Renal cortex interstitium (tissue), 11 donors: Measurements from ENCODE around the gene BRPF1. TPM values are rescaled to one million over a fixed set of nuclear protein-coding genes. Genes with fewer than 3 reads are reported as not detected.
"Not testable (repeated sequence)": the region's sequence is repeated elsewhere in the genome, so short reads cannot be mapped to it uniquely, and the experiment has no call there.

Experiments used
- DNase-seq, 11 donors: peaks; one replicate each; pipeline ENCODE4 v3.0.0-alpha.2; 2013; ENCODE audit warnings: low read depth in 9 of 11, low spot score in 4 of 11; ENCODE audit errors: extremely low read depth in 1 of 11
- polyA plus RNA-seq, 3 donors: library from polyadenylated mRNA; unstranded; fragments of 120-200 nt; gene quantifications; one replicate each; pipeline ENCODE4 v1.2.1, GENCODE V29; 2013; ENCODE audit not compliant: insufficient read length in 3 of 3

Gene BRPF1
- polyA plus RNA-seq, 3 donors: 17.8 to 21.3 (median 20.0) TPM

DNA sequence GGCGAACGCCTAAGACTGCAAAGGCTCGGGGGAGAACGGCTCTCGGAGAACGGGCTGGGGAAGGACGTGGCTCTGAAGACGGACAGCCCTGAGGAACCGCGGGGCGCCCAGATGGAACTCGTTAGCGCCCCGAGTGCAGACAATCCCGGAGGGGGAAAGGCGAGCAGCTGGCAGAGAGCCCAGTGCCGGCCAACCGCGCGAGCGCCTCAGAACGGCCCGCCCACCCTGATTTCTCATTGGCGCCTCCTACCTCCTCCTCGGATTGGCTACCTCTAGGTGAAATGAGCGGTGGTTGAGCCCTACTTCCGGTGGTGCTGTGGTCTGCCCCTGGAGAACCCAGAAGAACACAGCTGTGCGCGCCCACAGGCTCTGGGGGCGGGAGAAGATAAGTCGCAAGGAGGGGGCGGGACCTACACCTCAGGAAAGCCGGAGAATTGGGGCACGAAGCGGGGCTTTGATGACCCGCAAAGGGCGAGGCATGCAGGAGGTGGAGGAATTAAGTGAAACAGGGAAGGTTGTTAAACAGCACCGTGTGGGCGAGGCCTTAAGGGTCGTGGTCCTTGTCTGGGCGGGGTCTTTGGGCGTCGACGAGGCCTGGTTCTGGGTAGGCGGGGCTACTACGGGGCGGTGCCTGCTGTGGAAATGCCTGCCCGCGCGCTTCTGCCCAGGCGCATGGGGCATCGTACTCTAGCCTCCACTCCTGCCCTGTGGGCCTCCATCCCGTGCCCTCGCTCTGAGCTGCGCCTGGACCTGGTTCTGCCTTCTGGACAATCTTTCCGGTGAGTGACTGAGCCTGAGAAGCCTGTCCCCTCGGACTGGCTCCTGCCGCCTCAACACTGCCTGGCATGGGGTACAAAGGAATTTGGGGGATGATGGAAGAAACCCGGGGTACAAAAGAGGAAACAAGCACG is 18.4 kb downstream of the BRPF1 start, which contains the start of gene OGG1:
OGG1 (plus strand) TSS at position 308 of the 911 bp plus-strand sequence; CDS start at position 643, 335 bp downstream.
- DNase-seq: peak; percentile 92 to 98 (median 96)

GRCh38 chr3:9750556-9751411 is 19.2 kb downstream of the BRPF1 start:
- no peak for DNase-seq

DNA sequence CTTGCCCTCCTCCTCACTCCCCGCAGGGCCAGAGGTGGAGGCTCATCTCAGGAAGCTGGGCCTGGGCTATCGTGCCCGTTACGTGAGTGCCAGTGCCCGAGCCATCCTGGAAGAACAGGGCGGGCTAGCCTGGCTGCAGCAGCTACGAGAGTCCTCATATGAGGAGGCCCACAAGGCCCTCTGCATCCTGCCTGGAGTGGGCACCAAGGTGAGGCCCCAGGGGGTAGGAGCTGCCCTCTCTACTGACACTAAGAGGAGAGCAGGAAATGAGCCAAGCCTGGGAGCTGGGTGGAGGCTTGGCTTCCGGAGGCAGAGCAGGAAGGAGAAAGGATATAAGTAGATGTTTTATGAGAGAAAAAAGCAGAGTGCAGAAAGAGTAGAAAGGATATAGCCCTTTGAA is 23.1 kb downstream of the BRPF1 start:
- no peak for DNase-seq

- DNase-seq: no peak
Observed at GRCh38 chr3:9757427-9757826, 25.9 kb downstream of the BRPF1 start.

DNA sequence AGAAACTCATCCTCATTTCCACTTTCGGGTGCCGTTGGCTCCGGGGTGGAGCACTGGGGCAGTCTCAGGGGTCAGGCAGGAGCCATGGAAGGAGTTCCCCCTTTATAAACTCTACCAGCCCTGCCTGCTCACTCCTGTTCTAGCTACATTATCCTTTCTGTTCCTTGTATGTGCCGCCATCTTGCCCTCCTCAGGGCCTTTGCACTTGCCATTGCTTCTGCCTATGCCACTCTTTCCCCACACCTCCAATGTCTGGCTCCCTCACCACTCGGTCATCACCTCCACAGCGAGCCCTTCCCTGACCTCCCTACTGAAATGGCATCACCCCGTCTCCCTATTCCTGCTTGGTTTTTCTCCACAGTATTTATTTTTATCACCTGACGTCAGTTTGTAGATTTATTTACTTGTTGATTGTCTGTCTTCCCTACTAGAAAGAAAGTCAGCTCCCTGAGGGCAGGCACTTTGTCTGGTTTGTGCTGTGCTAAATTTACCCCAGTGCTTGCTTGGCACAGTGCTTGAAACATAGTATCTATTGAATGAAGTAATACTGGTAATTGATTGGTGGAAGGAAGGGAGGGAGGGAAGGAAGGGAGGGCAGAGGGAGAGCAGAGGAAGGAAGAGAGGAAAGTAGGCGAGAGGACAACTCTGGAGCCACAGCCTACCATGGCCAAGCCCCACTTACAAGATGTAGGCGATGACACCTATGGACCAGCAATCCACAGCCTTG is 29.4 kb downstream of the BRPF1 start:
- no peak for DNase-seq

DNA sequence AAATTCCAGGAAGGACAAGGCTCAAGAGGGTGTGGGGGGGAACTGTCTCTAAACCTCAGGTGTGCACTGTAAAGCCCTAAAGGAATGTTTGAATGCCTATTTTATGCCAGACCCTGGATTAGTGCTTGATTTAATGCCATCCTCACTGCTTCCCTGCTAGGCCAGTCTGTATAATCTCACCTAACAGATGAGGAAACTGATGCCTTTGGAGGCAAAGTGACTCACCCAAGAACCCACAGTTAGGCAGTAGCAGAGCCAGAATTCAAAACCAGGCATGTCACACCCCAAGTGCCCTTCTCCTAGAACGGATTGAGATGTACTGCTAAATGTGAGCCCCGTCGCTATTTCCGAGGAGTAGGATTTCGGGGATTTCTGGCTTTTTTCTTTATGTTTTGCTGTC is 30.4 kb downstream of the BRPF1 start:
- no peak for DNase-seq

- DNase-seq: no peak
Observed at GRCh38 chr3:9762871-9763270, 31.3 kb downstream of the BRPF1 start.

DNA sequence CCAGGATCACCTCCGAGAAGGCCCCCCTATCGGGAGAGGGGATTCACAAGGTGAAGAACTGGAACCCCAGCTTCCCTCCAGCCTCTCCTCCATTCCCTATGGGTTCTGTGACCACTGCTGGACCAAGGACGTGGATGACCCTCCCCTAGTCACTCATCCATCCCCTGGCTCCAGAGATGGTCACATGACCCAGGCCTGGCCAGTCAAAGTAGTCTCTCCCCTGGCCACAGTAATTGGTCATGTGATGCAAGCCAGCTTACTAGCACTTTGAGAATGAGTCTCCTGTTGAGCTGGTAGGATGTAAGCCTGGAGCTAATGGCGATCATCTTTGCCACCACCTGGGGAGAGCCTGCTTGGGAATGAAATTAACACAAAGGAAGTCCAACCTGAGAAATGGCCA is 34.3 kb downstream of the BRPF1 start:
- no peak for DNase-seq

DNA sequence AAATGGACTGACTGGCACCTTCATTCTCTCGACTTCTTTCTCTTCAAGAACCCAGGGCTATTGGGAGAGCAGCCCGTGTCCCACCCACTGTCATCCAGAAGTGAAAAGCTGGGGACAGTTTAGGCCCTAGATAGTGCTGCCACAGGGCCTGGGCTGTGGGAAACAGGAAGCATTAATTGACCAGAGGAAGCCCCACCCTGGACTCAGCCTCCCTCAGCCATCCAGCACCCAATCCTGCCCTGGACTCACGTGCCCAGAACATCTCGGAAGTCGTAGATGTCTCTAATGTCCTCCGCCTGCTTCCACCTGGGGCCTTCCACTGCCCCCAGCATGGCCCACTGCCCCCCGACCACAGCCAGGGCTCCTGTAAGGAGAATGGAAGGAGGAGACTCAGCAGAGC is 35.9 kb downstream of the BRPF1 start:
- DNase-seq: no peak

GRCh38 chr3:9768141-9768775 is 36.7 kb downstream of the BRPF1 start:
- DNase-seq: no peak

DNA sequence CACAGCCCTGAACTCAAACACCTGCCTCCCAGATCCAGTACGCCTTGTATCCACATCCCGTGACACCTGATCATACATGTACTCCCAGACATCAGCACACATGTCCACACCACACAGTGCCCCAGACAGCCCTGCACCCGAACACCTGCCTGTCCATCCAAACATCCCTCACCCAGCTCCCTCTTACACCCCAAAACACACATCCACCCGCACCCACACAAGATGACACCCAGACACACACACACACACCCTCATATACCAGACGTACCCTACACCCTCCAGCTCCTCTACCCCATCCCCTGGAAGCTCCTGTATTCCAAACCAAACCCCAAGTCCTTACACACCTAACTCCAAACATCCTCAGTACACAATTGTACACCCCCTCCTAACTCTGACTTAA is 37.5 kb downstream of the BRPF1 start:
- DNase-seq: no peak

GRCh38 chr3:9769426-9770275 is 38.1 kb downstream of the BRPF1 start, which contains the start of gene CAMK1:
Gene CAMK1 (minus strand): TSS chr3:9769947. CDS start chr3:9767749, 2,198 bp downstream.
- peak in 8 of 11 donors; percentile 60 to 70 (median 65) for DNase-seq

DNA sequence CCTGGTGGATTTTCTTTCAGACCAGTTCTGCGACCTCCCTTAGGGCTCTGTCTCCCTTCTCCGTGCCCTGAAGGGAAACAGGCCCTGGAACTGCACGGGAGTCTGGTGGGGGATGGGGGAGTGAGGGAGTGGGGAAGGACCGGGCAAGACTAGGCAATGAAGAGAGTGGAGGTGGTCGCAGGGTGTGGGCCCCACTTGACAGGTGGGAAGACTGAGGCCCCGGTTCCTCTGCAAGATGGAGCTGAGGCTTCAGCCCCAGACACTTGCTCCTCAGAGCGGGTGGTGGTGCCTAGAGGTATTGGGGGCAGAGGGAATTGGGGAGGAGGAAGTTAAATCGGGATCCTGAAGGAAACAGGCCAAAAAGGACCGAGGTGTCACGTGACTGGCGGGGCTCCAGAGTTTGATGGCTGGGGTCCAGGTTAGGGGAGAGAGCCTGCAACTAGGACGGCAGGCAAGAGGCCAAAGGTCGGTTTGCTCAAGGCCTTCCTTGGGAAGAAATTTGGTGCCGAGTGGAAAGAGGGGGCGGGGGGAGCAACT is 38.8 kb downstream of the BRPF1 start:
- DNase-seq: peak in 3 of 11 donors; percentile 39 to 72 (median 44)

DNA sequence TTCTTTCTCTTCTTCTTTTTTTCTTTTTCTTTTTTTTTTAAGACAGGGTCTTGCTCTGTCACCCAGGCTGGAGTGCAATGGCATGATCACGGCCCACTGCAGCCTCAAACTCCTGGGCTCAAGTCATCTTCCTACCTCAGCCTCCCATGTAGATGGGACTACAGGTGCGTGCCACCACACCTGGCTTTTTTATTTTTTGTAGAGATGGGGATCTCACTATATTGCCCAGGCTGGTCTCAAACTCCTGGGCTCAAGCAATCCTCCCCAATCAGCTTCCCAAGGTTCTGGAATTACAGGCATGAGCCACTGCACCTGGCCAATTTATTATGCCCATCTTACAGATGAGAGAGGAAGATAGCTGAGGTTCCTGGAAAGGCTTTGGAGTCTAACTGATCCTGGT is 39.5 kb downstream of the BRPF1 start:
- DNase-seq: not testable (repeated sequence)

DNA sequence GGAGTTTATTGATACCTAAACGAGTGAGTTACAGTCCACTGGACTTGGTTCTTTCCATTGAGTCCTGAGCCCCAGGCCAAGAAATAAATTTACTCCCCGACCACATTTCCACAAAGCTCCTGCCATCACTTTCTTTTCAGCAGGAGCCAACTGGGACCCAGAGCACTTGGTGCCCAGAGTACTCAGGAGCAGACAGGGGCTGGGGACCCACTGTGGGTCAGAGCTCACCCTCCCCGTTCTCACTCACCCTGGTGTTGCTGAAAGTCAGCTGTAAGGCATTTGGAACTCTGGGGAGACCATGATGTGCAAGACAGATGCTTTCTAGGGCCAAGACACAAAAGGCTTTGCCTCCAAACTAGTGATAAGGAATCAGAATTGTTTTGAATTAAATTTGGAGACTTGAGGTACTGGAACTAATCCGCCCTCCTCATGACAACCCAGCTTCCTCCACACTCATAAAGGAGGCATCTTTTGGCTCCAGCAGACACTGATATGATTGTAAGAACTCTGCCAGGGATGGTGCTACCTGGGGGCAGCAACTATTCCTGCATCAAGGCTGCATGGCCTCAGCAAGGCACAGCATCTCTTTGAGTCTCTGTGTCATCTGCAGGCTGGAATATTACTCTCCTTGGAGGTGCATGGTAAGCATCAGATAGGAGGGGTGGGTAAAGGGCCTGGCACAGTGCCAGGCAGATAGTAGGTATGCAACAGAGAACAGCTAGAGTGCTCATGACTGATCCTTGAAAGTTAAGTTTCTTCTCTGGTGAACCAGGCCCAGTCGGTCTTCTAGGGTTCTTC is 45.6 kb downstream of the BRPF1 start:
- no peak for DNase-seq

- DNase-seq: no peak
Observed at GRCh38 chr3:9777694-9778021, 46.1 kb downstream of the BRPF1 start.
